Testis (tissue), 2 donors: ENCODE data around the gene UEVLD.

Source experiments
- CTCF ChIP-seq, 3 experiments: fragments of 450-650 bp in 2 of 3; fragments of 200-600 bp in 1 of 3; sonication (generic) in 1 of 3; IDR thresholded peaks; one replicate each; pipeline ENCODE4 v1.5.1; 2016 to 2019; ENCODE audit warnings: antibody characterized with exemption in 3 of 3, mild to moderate bottlenecking in 2 of 3, moderate library complexity in 1 of 3
- POLR2A ChIP-seq: fragments of 450-650 bp; IDR thresholded peaks from one replicate; pipeline ENCODE4 v1.6.1; 2017; ENCODE audit warnings: antibody characterized with exemption, mild to moderate bottlenecking, moderate library complexity

DNA sequence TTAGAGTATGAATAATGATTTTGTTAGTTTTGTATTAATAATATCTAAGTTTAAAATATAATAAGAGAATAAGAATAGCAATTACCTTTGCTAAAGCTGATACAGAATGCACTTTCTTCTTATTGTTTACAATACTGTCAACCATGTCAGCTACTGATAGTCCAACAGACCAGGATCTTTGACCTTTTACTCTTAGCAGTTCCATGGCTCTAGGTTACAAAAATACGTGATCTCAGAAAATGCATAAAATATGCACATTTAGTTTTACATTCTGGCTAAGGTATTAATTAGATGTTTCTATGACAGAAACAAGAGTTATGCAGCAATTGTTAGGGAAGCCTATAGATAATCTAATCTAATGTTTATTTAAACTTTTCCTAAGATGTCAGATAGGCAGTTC is 54.3 kb downstream of the UEVLD start:
- TF ChIP-seq CTCF (IDR thresholded peaks at IDR 0.05) (no peak), POLR2A (no peak)
